ENCODE measurements around the gene APIP. TPM values are rescaled to one million over a fixed set of nuclear protein-coding genes. Genes with fewer than 3 reads are reported as not detected.
A peak's percentile ranks its signal among the peaks of the same experiment; 100 is the strongest.

The APIP gene
- total and polyA plus RNA-seq, 12 donors = 17.2 to 34.9 (median 31.1) TPM

DNA sequence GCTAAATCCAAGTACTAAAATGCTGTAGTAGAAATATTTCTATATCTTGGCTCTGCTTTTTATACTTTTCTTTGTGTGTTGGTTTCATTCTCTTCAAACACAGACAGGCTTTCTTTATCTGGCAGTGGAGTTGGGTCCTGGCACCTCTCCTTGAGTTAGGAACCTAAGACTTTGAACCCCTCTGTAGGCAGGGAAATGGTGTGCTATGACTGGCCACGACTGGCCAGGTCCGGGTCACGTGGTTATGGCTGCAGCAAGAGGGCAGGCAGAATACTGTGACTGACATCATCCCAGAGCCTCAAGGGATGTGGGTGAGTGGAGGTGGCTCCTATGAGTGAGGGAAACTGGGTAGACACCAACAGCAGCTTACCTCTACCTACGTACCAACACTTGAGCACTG lies 42.0 kb downstream of the APIP start:
- H3K4me1 ChIP-seq = no peaks in the 10 kb centered on the region
- no peaks in the 10 kb centered on the region for H3K27me3 ChIP-seq
- TF ChIP-seq, protein P1, sequence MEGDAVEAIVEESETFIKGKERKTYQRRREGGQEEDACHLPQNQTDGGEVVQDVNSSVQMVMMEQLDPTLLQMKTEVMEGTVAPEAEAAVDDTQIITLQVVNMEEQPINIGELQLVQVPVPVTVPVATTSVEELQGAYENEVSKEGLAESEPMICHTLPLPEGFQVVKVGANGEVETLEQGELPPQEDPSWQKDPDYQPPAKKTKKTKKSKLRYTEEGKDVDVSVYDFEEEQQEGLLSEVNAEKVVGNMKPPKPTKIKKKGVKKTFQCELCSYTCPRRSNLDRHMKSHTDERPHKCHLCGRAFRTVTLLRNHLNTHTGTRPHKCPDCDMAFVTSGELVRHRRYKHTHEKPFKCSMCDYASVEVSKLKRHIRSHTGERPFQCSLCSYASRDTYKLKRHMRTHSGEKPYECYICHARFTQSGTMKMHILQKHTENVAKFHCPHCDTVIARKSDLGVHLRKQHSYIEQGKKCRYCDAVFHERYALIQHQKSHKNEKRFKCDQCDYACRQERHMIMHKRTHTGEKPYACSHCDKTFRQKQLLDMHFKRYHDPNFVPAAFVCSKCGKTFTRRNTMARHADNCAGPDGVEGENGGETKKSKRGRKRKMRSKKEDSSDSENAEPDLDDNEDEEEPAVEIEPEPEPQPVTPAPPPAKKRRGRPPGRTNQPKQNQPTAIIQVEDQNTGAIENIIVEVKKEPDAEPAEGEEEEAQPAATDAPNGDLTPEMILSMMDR (IDR thresholded peaks at IDR 0.05) = no peak
- intact Hi-C loops (cut with DNase I) = no loop called here
- WGBS, 2 donors = 92 to 96% methylated on average over 4 of the region's 4 CpGs
- no peak for DNase-seq
- H3K9me3 ChIP-seq = peaks cover 0 to 9% (median 0%) of the 10 kb centered on the region in 11 donors
- no peak overlapping the region for H3K4me3 ChIP-seq
- no peak for ATAC-seq
- no peak overlapping the region for H3K27ac ChIP-seq
- peaks cover 0 to 10% (median 0%) of the 10 kb centered on the region in 9 donors for H3K36me3 ChIP-seq

DNA sequence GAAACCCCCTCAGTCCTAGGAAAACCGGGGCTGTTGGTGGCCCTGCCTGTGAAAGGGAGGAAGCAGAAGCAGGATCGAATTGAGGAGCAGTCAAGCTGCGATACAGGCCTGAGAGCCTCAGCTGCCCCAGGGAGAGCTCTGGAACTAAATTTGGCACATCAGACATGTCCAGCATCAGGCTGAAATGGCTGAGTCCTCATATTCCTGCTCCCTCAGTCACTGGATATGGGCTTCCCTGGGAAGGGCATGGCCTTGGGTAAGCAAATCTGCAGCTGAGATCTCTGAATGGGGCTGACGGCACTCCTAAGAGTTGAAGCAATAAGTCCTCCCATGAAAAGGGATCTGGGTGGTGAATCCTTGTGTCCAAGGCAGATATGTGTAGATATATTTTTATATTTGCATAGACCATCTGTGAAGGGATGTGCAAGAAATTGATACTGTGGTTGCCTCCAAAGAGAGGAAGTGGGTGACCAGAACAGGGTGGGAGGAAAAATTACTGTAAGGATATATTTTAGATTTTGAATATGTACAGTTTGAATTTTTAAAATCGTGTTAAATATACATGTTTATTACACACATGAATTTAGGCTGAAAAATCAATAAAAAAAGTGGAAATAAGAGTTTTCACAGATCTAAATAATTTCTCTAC lies 45.5 kb downstream of the APIP start:
- TF ChIP-seq, protein P1 (IDR thresholded peaks at IDR 0.05) = no peak
- WGBS, 2 donors = 66 to 72% methylated on average over 5 of the region's 5 CpGs
- DNase-seq (no peak), ATAC-seq (no peak)
- Histone ChIP-seq H3K9me3 (peaks cover 0 to 9% (median 0%) of the 10 kb centered on the region in 11 donors), H3K27ac (no peak overlapping the region), H3K27me3 (no peaks in the 10 kb centered on the region), H3K4me3 (no peak overlapping the region), H3K36me3 (peaks cover 0 to 7% (median 0%) of the 10 kb centered on the region in 9 donors), H3K4me1 (no peaks in the 10 kb centered on the region)
- intact Hi-C loops (cut with DNase I) = no loop called here

DNA sequence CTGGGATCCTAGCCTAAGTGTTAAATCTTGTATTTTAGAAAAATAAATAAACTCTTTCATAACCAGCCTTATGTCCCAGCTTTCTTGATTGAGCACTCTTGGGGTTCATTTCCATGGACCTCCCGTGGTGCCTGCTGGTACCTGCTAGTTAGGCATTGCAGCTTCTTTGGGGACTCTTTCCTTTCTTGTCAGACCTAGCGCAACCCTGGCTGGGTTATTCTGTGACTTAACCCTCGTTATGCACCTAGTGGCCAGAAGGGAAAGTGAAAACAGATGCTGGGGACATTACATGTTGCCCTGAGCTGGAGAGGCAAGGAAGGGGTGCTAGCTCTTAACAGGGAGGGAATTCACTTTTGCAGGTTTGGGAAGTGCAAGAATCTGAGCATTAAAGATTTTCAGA lies 46.8 kb downstream of the APIP start:
- peaks cover 0 to 6% (median 0%) of the 10 kb centered on the region in 9 donors for H3K4me1 ChIP-seq
- ATAC-seq (no peak), DNase-seq (no peak)
- H3K27ac ChIP-seq = no peak overlapping the region
- H3K36me3 ChIP-seq = peaks cover 0 to under 1% (median 0%) of the 10 kb centered on the region in 9 donors
- no peaks in the 10 kb centered on the region for H3K27me3 ChIP-seq
- TF ChIP-seq, protein P1 (IDR thresholded peaks at IDR 0.05) = peak in 1 of 9 donors; percentile 15
- WGBS, 2 donors = 65 to 68% methylated on average over 3 of the region's 3 CpGs
- no peaks in the 10 kb centered on the region for H3K9me3 ChIP-seq
- intact Hi-C loops (cut with DNase I) = no loop called here
- no peak overlapping the region for H3K4me3 ChIP-seq

DNA sequence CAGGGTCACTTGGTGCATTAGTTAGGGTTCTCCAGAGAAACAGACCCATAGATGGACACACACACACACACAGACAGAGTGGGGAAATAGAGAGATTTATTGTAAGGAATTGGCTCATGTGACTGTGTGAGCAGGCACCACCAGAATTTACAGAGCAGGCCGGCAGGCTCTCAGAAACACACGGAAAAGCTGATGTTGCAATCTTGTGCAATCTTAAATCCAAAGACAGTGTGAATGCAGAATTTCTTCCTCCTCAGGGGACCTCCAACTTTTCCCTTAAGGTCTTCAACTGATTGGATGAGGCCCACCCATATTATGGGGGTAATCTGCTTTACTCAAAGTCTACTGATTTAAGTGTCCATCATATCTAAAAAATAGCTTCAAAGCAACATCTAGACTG lies 49.8 kb downstream of the APIP start:
- Histone ChIP-seq H3K27me3 (no peaks in the 10 kb centered on the region), H3K27ac (no peak overlapping the region), H3K36me3 (no peaks in the 10 kb centered on the region), H3K9me3 (no peaks in the 10 kb centered on the region), H3K4me3 (no peak overlapping the region), H3K4me1 (peaks cover 0 to 13% (median 0%) of the 10 kb centered on the region in 9 donors)
- TF ChIP-seq, protein P1 (IDR thresholded peaks at IDR 0.05) = no peak
- intact Hi-C loops (cut with DNase I) = no loop called here
- WGBS, 2 donors = 80 to 90% methylated on average over 2 of the region's 2 CpGs
- DNase-seq (no peak), ATAC-seq (no peak)

Measured in heart right ventricle (tissue), 16 donors.